Neural progenitor cell (in vitro differentiated cells): Measurements from ENCODE around the gene PDE6B. TPM values are rescaled to one million over a fixed set of nuclear protein-coding genes. Genes with fewer than 3 reads are reported as not detected.

ENCODE experiments used
- DNase-seq: peaks from one replicate; pipeline ENCODE4 v3.0.0-alpha.2; 2016; ENCODE audit warnings: low spot score
- H2AFZ ChIP-seq: fragments of 200-600 bp; sonication (generic); replicated peaks from 2 replicates; pipeline ENCODE4 v1.6.1; 2016; ENCODE audit warnings: antibody characterized with exemption
- H3F3A ChIP-seq: fragments of 200-600 bp; sonication (generic); 2 replicates; pipeline ENCODE4 v1.6.1; 2016; ENCODE audit warnings: antibody characterized with exemption, low read depth
- H3K27ac ChIP-seq: fragments of 200-600 bp; sonication (generic); 2 replicates; pipeline ENCODE4 v1.5.1; 2016; ENCODE audit warnings: mild to moderate bottlenecking
- H3K27me3 ChIP-seq: fragments of 200-600 bp; sonication (generic); 2 replicates; pipeline ENCODE4 v1.6.1; 2016; ENCODE audit warnings: mild to moderate bottlenecking, moderate library complexity
- H3K36me3 ChIP-seq: fragments of 200-600 bp; sonication (generic); 2 replicates; pipeline ENCODE4 v1.5.1; 2016
- H3K4me1 ChIP-seq: fragments of 200-600 bp; sonication (generic); 2 replicates; pipeline ENCODE4 v1.6.1; 2016; ENCODE audit warnings: mixed run types
- H3K4me2 ChIP-seq: fragments of 200-600 bp; sonication (generic); 2 replicates; pipeline ENCODE4 v1.6.1; 2016
- H3K4me3 ChIP-seq: fragments of 200-600 bp; sonication (generic); 2 replicates; pipeline ENCODE4 v1.5.1; 2016
- H3K79me2 ChIP-seq: fragments of 200-600 bp; sonication (generic); 2 replicates; pipeline ENCODE4 v1.6.1; 2016; ENCODE audit warnings: low read depth
- H3K9ac ChIP-seq: fragments of 200-600 bp; sonication (generic); 2 replicates; pipeline ENCODE4 v1.6.1; 2016
- H3K9me3 ChIP-seq: fragments of 200-600 bp; sonication (generic); 2 replicates; pipeline ENCODE4 v1.5.1; 2016; ENCODE audit warnings: low read depth
- H4K20me1 ChIP-seq: fragments of 200-600 bp; sonication (generic); 2 replicates; pipeline ENCODE4 v1.6.1; 2016; ENCODE audit warnings: low read depth
- H3K27ac Mint-ChIP-seq: 3 replicates; pipeline ENCODE4 v1.8.0; 2021; ENCODE audit warnings: mixed read lengths
- H3K27me3 Mint-ChIP-seq: 2 replicates; pipeline ENCODE4 v1.8.0; 2022; ENCODE audit warnings: low read depth, mild to moderate bottlenecking, inconsistent platforms, moderate library complexity, mixed read lengths; ENCODE audit not compliant: insufficient read depth
- H3K36me3 Mint-ChIP-seq: 3 replicates; pipeline ENCODE4 v1.8.0; 2021; ENCODE audit warnings: mixed read lengths
- H3K4me1 Mint-ChIP-seq: 3 replicates; pipeline ENCODE4 v1.8.0; 2021; ENCODE audit warnings: mixed read lengths
- H3K4me3 Mint-ChIP-seq: 3 replicates; pipeline ENCODE4 v1.8.0; 2021; ENCODE audit warnings: mild to moderate bottlenecking, moderate library complexity, mixed read lengths
- H3K9me3 Mint-ChIP-seq: 3 replicates; pipeline ENCODE4 v1.8.0; 2020; ENCODE audit warnings: mixed read lengths
- EZH2 ChIP-seq: fragments of 200-600 bp; sonication (generic); IDR thresholded peaks from 2 replicates; pipeline ENCODE4 v1.6.1; 2017; ENCODE audit warnings: antibody characterized with exemption, mild to moderate bottlenecking, moderate library complexity
- EZH2phosphoT487 ChIP-seq: fragments of 200-600 bp; sonication (generic); IDR thresholded peaks from 2 replicates; pipeline ENCODE4 v1.6.1; 2017; ENCODE audit warnings: antibody characterized with exemption
- total RNA-seq: library from RNA; depleted of rRNA; stranded (reverse); fragments of >200 nt; gene quantifications from 2 replicates; pipeline ENCODE4 v1.2.3, GENCODE V29; 2015; ENCODE audit warnings: low replicate concordance
- TF ChIP-seq, protein P1 (sequence below): fragments of 200-600 bp; sonication (generic); IDR thresholded peaks from 2 replicates; pipeline ENCODE4 v1.5.1; 2017; ENCODE audit warnings: antibody characterized with exemption, mild to moderate bottlenecking

PDE6B gene
- 4.3 and 19.5 TPM in 2 replicates for total RNA-seq

DNA sequence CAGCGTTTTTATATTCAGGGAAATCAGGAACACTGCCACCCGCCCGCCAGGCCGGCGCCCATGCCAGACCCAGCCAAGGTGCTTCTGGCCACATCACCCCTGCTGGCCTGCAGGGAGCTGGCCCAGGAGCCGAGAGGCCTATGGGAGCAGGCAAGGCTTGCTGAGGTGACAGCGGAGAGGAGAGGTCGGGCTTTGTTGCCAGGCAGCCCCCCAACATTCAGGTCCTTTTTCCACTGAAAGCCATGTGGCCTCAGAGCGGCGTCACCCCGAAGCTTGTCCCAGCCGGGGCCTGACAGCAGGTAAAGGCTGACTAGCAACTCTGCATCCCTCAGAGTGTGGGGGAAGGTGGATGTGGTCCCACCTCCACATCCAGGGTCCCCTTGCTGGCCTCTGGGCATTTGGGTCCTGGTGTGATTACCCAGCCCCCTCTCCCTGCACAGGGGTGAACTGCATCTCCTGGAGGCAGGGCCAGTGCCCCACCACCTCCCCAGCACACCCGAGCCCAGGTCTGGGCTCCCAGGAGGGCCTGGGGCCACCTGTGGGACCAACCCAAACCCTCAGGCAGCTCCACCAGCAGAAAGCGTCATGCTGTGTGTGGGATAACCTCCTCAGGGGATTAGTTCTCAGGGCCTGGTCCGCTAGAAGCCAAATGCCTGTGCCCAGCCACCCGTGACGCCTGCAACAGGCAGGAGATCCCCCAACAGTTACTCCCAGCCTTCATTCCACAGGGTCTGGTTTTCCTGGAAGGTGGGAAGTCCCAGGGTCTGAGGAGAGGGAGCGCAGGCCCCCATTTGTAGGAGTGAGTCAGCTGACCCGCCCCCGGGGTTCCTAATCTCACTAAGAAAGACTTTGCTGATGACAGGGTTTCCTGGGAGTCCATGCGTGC lies at the start of gene PDE6B:
PDE6B (plus strand) TSS at position 869 of the 886 bp plus-strand sequence. CDS start 54 bp downstream, outside the sequence.
- Mint-ChIP-seq H3K9me3 (peaks cover 6% of the 10 kb centered on the region), H3K36me3 (no peaks in the 10 kb centered on the region), H3K27ac (peak within 1 kb of the TSS; percentile 29), H3K27me3 (peaks cover 13% of the 10 kb centered on the region), H3K4me1 (peaks cover 8% of the 10 kb centered on the region), H3K4me3 (no peak within 1 kb of the TSS)
- TF ChIP-seq EZH2 (no peak), EZH2phosphoT487 (no peak)
- TF ChIP-seq, protein P1, sequence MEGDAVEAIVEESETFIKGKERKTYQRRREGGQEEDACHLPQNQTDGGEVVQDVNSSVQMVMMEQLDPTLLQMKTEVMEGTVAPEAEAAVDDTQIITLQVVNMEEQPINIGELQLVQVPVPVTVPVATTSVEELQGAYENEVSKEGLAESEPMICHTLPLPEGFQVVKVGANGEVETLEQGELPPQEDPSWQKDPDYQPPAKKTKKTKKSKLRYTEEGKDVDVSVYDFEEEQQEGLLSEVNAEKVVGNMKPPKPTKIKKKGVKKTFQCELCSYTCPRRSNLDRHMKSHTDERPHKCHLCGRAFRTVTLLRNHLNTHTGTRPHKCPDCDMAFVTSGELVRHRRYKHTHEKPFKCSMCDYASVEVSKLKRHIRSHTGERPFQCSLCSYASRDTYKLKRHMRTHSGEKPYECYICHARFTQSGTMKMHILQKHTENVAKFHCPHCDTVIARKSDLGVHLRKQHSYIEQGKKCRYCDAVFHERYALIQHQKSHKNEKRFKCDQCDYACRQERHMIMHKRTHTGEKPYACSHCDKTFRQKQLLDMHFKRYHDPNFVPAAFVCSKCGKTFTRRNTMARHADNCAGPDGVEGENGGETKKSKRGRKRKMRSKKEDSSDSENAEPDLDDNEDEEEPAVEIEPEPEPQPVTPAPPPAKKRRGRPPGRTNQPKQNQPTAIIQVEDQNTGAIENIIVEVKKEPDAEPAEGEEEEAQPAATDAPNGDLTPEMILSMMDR: no peak
- peak; percentile 70 for DNase-seq
- Histone ChIP-seq H3K4me3 (no peak within 1 kb of the TSS), H3K9ac (no peak within 1 kb of the TSS), H3K36me3 (no peaks in the 10 kb centered on the region), H3K4me1 (peaks cover 18% of the 10 kb centered on the region), H3K27me3 (no peaks in the 10 kb centered on the region), H2AFZ (peak within 1 kb of the TSS; percentile 76), H3K4me2 (peak within 1 kb of the TSS; percentile 46), H3F3A (peaks cover 8% of the 10 kb centered on the region), H3K9me3 (no peaks in the 10 kb centered on the region), H4K20me1 (no peaks in the 10 kb centered on the region), H3K27ac (no peak within 1 kb of the TSS), H3K79me2 (no peaks in the 10 kb centered on the region)

DNA sequence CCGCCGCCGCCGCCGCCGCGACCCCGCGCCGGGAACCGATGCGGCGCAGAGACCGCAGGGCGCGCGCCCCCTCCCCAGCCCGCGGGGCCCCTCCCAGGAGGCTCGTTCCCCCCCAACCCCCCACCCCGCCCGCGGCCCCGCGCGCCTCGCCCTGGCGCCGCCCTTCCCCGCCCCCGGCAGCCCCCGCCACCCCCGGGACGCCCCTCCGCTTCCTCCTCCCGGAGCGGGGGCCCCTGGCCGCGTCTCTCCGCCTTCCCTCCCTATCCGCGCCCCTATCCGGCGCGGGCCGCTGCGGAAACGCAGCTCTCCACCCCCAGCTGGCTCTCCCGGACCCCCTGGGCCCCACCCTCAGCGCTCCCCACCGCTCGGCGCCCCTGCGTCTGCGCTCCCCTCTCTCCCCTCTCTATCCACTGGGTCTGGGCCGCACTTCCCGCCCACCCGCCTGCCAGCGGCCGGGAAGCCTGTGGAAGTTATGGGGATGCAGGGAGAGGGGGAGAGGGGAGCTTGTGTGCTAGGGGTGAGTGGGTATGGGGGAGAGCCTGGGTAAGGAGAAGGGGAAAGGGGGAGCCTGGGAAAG lies 49.0 kb upstream of the PDE6B start, which contains the start of gene TMEM271:
TMEM271 (minus strand) TSS at position 51 of the 577 bp plus-strand sequence. CDS start 233 bp downstream, outside the sequence.
- Mint-ChIP-seq H3K27me3 (peaks cover 58% of the 10 kb centered on the region), H3K4me3 (peak within 1 kb of the TSS; percentile 84), H3K9me3 (peaks cover 9% of the 10 kb centered on the region), H3K4me1 (peaks cover 17% of the 10 kb centered on the region), H3K36me3 (peaks cover 1% of the 10 kb centered on the region), H3K27ac (no peak within 1 kb of the TSS)
- peak; percentile 24 for DNase-seq
- Histone ChIP-seq H3K27me3 (peaks cover 99% of the 10 kb centered on the region), H3K4me2 (peak within 1 kb of the TSS; percentile 73), H3K4me3 (peak within 1 kb of the TSS; percentile 40), H3F3A (peaks cover 6% of the 10 kb centered on the region), H2AFZ (no peak within 1 kb of the TSS), H3K9me3 (no peaks in the 10 kb centered on the region), H3K36me3 (no peaks in the 10 kb centered on the region), H4K20me1 (peaks cover 36% of the 10 kb centered on the region), H3K27ac (no peak within 1 kb of the TSS), H3K4me1 (peaks cover 6% of the 10 kb centered on the region), H3K79me2 (no peaks in the 10 kb centered on the region), H3K9ac (no peak within 1 kb of the TSS)
- TF ChIP-seq, protein P1: no peak
- TF ChIP-seq EZH2phosphoT487 (peak; percentile 67), EZH2 (peak; percentile 86)

DNA sequence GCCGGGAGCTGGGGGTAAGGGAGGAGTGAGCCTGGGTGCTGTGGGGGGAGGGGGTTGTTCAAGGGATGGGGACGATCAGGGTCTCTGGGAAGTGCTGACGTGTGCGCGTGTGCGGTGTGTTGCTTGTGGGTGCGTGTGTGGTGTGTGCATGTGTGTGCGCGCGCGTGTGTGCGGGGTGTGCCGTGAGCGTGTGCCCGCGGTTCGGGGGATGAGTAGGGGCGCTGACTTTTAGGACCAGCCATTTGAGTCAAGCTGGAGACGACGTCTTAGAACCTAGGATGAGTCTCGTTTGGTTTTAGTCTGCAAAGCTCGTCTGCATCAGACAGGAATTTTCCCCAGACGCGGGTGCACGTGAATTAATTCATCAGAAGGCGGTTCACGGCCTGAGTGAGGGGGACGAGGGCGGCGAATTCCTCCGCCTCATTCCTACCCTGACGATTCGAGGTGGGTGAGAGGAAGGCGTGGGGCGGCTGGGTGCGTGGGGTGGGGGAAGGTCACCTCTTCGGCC lies 48.3 kb upstream of the PDE6B start:
- H3K4me1 Mint-ChIP-seq: peaks cover 17% of the 10 kb centered on the region

More for the DNA sequence above, 48.3 kb upstream of the PDE6B start:
- no peaks in the 10 kb centered on the region for H3K79me2 ChIP-seq
- DNase-seq: peak; percentile 36
- peak overlapping the region; percentile 73 for H3K4me2 ChIP-seq
- no peak overlapping the region for H2AFZ ChIP-seq
- H3K4me3 Mint-ChIP-seq: peak overlapping the region; percentile 84
- H3K9ac ChIP-seq: no peak overlapping the region
- H3K27me3 ChIP-seq: peaks cover 99% of the 10 kb centered on the region
- peaks cover 6% of the 10 kb centered on the region for H3F3A ChIP-seq
- H3K27ac ChIP-seq: no peak overlapping the region
- peaks cover 51% of the 10 kb centered on the region for H3K27me3 Mint-ChIP-seq
- no peaks in the 10 kb centered on the region for H3K36me3 ChIP-seq
- H3K4me1 ChIP-seq: peaks cover 6% of the 10 kb centered on the region
- no peaks in the 10 kb centered on the region for H3K9me3 ChIP-seq
- peak overlapping the region; percentile 32 for H3K4me3 ChIP-seq
- peaks cover 1% of the 10 kb centered on the region for H3K36me3 Mint-ChIP-seq
- peaks cover 6% of the 10 kb centered on the region for H3K9me3 Mint-ChIP-seq
- peaks cover 36% of the 10 kb centered on the region for H4K20me1 ChIP-seq
- TF ChIP-seq EZH2: peak; percentile 88
- TF ChIP-seq, protein P1: no peak
- H3K27ac Mint-ChIP-seq: no peak overlapping the region
